T-cell (primary cell): ENCODE results near the gene RAB6B. TPM values are rescaled to one million over a fixed set of nuclear protein-coding genes. Genes with fewer than 3 reads are reported as not detected.

Experiments
- ATAC-seq, 4 experiments: fragments of 200-7000 bp in 3 of 4; fragments of 150-1000 bp in 1 of 4; cut with Tn5 transposase; replicated peaks in 1 of 4; 1 replicate in 3 of 4; 2 replicates in 1 of 4; pipeline ENCODE4 v1.10.0; 2021; ENCODE audit warnings: moderate library complexity in 3 of 4, mild to moderate bottlenecking in 2 of 4, moderate number of reproducible peaks in 1 of 4
- CTCF ChIA-PET, 2 donors: fragments of 300-600 bp; sonication (Branson Sonifier 250); formaldehyde crosslinking; loops; one replicate each; lab custom pipeline; 2022; ENCODE audit warnings: antibody characterized with exemption in 2 of 2; lab: Charles Lee
- POLR2A ChIA-PET, 2 donors: fragments of 300-600 bp; sonication (Branson Sonifier 250); formaldehyde crosslinking; loops; one replicate each; lab custom pipeline; 2022; ENCODE audit warnings: antibody characterized with exemption in 2 of 2; lab: Charles Lee
- DNase-seq, 35 experiments: peaks; one replicate each; pipeline versions ENCODE4 v3.0.0 to v3.0.0-alpha.2; 2013 to 2023
- H3K27ac ChIP-seq: one replicate; pipeline ENCODE4 v1.5.1; 2013; ENCODE audit warnings: low read length
- H3K27me3 ChIP-seq, 2 experiments: replicated peaks in 1 of 2; 1 replicate in 1 of 2; 2 replicates in 1 of 2; pipeline versions ENCODE4 v1.6.1 to v1.7.0; 2013; ENCODE audit warnings: low read length in 1 of 2, mixed read lengths in 1 of 2; ENCODE audit not compliant: control insufficient read depth in 2 of 2, insufficient read depth in 2 of 2; ENCODE audit errors: extremely low read depth in 1 of 2
- H3K36me3 ChIP-seq, 2 donors: 1 replicate in 1 of 2; 2 replicates in 1 of 2; pipeline versions ENCODE4 v1.6.1 to v1.7.0; 2013; ENCODE audit warnings: low read length in 1 of 2; ENCODE audit not compliant: control insufficient read depth in 2 of 2, insufficient read depth in 1 of 2; ENCODE audit errors: extremely low read depth in 1 of 2
- H3K4me1 ChIP-seq, 2 experiments: 1 replicate in 1 of 2; 2 replicates in 1 of 2; pipeline versions ENCODE4 v1.6.1 to v1.7.0; 2013; ENCODE audit warnings: low read length in 2 of 2, mixed read lengths in 1 of 2; ENCODE audit not compliant: insufficient read depth in 2 of 2, control insufficient read depth in 1 of 2; ENCODE audit errors: extremely low read depth in 1 of 2
- H3K4me3 ChIP-seq, 2 donors: 1 replicate in 1 of 2; 2 replicates in 1 of 2; pipeline versions ENCODE4 v1.5.1 to v1.7.0; 2013; ENCODE audit warnings: mild to moderate bottlenecking in 2 of 2, low read length in 1 of 2, moderate library complexity in 1 of 2; ENCODE audit not compliant: control insufficient read depth in 1 of 2; ENCODE audit errors: extremely low read depth in 1 of 2
- H3K9me3 ChIP-seq: 2 replicates; pipeline ENCODE4 v1.7.0; 2013
- H3K27ac Mint-ChIP-seq, 2 donors: one replicate each; pipeline ENCODE4 v1.8.0; 2020 to 2021; ENCODE audit warnings: mild to moderate bottlenecking in 2 of 2, mixed read lengths in 2 of 2
- H3K27me3 Mint-ChIP-seq, 2 donors: one replicate each; pipeline ENCODE4 v1.8.0; 2021 to 2022; ENCODE audit warnings: mixed read lengths in 2 of 2
- H3K36me3 Mint-ChIP-seq: one replicate; pipeline ENCODE4 v1.8.0; 2021; ENCODE audit warnings: mixed read lengths
- H3K4me1 Mint-ChIP-seq, 3 donors: one replicate each; pipeline ENCODE4 v1.8.0; 2020 to 2022; ENCODE audit warnings: mixed read lengths in 3 of 3, mild to moderate bottlenecking in 1 of 3
- H3K4me3 Mint-ChIP-seq, 3 donors: one replicate each; pipeline ENCODE4 v1.8.0; 2020 to 2022; ENCODE audit warnings: mild to moderate bottlenecking in 3 of 3, mixed read lengths in 3 of 3, moderate library complexity in 3 of 3
- H3K9me3 Mint-ChIP-seq, 3 donors: one replicate each; pipeline ENCODE4 v1.8.0; 2020 to 2022; ENCODE audit warnings: mixed read lengths in 3 of 3
- WGBS: methylation state at CpG from one replicate; pipeline ENCODE4 v1.1.5; 2013; ENCODE audit warnings: missing lambda C conversion rate; ENCODE audit not compliant: insufficient coverage; 5-methylcytosine and 5-hydroxymethylcytosine counted together
- total RNA-seq, 35 experiments: library from RNA in 6 of 35; stranded (reverse) in 6 of 35; fragments of 120-200 nt in 1 of 35; gene quantifications; one replicate each; pipeline versions ENCODE4 v1.2.1 to v1.2.4 and lab custom pipeline; 2013 to 2026

RAB6B gene
- total RNA-seq, 5 donors from 2014 or later (not counting 1 experiment from before 2014, with no cell fraction given), result 0.23 to 2.4 (median 0.76) TPM

- no peak for DNase-seq
- no peaks in the 10 kb centered on the region for H3K4me1 Mint-ChIP-seq
Measured at GRCh38 chr3:133779626-133780203, 116.0 kb downstream of the RAB6B start.

DNA sequence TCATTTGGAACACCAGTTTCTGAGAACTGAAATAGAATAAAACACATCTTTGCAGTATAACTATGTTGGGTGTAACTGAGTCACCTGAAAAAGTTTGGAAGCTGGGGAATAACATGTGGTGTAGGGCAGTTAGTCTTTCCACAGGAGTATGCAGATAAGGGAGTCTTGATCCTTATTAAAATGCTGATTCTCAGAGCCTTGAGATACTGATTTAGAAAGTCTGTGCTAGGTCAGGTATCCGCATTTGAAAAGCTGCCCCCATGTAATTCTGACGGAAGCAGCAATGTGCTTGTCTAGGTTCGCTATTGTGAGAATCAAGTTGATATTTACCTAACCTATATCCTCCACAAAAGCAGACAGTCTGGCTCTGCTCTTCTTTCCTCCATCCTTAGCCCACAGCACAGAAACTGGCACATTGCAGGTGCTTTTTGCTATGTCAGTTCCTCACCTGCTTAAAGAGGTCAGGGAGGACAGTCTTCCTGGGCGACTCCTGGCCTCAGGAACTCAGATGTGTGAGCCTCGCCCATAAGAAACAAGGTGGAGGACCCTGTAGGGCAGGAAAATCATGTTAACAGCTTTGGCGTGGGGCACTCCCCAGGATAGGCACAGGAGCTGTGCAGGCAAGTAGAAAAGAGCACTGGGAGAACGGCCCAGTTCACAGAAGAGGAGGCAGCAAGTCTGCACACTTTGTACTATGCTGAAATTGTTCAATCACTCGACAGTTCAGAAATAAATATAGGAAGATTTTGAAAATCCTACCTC, 117.7 kb downstream of the RAB6B start:
- DNase-seq (no peak), ATAC-seq (no peak)
- H3K36me3 Mint-ChIP-seq, result no peaks in the 10 kb centered on the region
- H3K4me3 Mint-ChIP-seq, result no peak overlapping the region
- CTCF ChIA-PET, result no interaction called here
- POLR2A ChIA-PET, result no interaction called here
- Histone ChIP-seq H3K27ac (no peak overlapping the region), H3K9me3 (no peaks in the 10 kb centered on the region), H3K4me1 (no peaks in the 10 kb centered on the region), H3K27me3 (peaks cover 0 to 18% of the 10 kb centered on the region in 2 experiments), H3K36me3 (no peaks in the 10 kb centered on the region), H3K4me3 (no peak overlapping the region)
- H3K27me3 Mint-ChIP-seq, result peaks cover 34 to 38% of the 10 kb centered on the region in 2 donors
- H3K27ac Mint-ChIP-seq, result no peak overlapping the region
- no peaks in the 10 kb centered on the region for H3K4me1 Mint-ChIP-seq
- 71% methylated on average over 5 of the region's 8 CpGs for WGBS
- no peaks in the 10 kb centered on the region for H3K9me3 Mint-ChIP-seq

More at GRCh38 chr3:133779626-133780203, 116.0 kb downstream of the RAB6B start:
- 60% methylated on average over 1 of the region's 4 CpGs for WGBS
- no peak overlapping the region for H3K4me3 Mint-ChIP-seq
- ATAC-seq, result no peak
- H3K9me3 Mint-ChIP-seq, result no peaks in the 10 kb centered on the region
- no peaks in the 10 kb centered on the region for H3K9me3 ChIP-seq
- H3K36me3 ChIP-seq, result no peaks in the 10 kb centered on the region
- no peaks in the 10 kb centered on the region for H3K36me3 Mint-ChIP-seq
- ChIA-PET POLR2A (no interaction called here), CTCF (no interaction called here)
- peaks cover 0 to 18% of the 10 kb centered on the region in 2 experiments for H3K27me3 ChIP-seq
- no peaks in the 10 kb centered on the region for H3K4me1 ChIP-seq
- peaks cover 33 to 34% of the 10 kb centered on the region in 2 donors for H3K27me3 Mint-ChIP-seq
- no peak overlapping the region for H3K27ac Mint-ChIP-seq
- no peak overlapping the region for H3K27ac ChIP-seq
- no peak overlapping the region for H3K4me3 ChIP-seq

DNA sequence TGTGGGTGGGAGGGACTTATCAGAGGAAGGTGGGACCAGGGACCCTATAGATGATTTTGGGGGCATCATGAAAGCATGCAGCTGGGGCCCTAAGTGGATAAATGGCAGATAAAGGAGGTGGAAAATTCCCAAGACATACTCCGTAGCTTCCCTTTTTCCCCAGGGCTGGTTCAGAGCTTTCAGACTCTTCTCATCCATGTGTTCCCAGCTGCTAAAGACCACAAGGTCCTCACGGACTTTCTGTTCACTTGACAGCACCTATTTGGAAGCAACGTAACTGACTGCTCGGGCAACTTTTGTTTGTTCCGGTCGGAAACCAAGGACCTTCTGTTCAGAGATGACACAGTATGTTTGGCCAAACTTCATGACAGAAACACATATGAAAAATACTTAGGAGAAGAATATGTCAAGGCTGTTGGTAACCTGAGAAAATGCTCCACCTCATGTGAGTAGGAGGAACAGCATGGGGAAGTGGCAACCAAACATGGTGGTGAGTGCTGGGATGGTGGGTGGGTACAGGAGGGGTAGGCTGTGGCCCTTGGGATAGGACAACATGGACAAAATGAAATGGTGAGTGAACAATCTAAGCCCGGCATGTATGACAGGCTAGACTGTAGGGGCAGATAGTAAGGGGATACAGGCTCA, 118.8 kb downstream of the RAB6B start:
- H3K27ac Mint-ChIP-seq, result no peak overlapping the region
- no peaks in the 10 kb centered on the region for H3K36me3 Mint-ChIP-seq
- no peak overlapping the region for H3K4me3 Mint-ChIP-seq
- H3K4me3 ChIP-seq, result no peak overlapping the region
- peaks cover 0 to 14% of the 10 kb centered on the region in 2 experiments for H3K27me3 ChIP-seq
- H3K27me3 Mint-ChIP-seq, result peaks cover 26 to 34% of the 10 kb centered on the region in 2 donors
- 92% methylated on average over 2 of the region's 7 CpGs for WGBS
- H3K4me1 ChIP-seq, result no peaks in the 10 kb centered on the region
- H3K9me3 Mint-ChIP-seq, result no peaks in the 10 kb centered on the region
- no peak for ATAC-seq
- no peak overlapping the region for H3K27ac ChIP-seq
- ChIA-PET POLR2A (no interaction called here), CTCF (no interaction called here)
- H3K36me3 ChIP-seq, result no peaks in the 10 kb centered on the region
- no peaks in the 10 kb centered on the region for H3K4me1 Mint-ChIP-seq
- H3K9me3 ChIP-seq, result no peaks in the 10 kb centered on the region
- DNase-seq, result no peak

DNA sequence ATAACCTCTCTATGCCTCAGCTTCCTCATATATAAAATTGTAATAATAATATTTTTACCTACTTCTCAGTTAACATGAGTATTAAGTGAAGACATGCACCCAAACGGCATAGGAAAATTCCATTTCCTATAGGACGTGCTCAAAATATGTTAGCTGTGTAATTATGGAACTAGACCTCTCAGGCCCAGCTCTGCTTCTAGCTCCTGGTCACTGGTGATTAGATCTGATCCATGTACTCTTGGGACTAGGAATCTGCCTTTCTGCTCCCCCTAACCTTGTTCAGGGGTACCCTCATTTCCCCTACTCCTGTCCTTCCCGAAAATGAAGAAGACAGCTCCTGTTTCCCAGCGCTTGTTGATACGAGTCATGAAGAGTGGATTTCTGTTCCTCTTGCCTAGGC, 119.8 kb downstream of the RAB6B start:
- no peak overlapping the region for H3K27ac Mint-ChIP-seq
- no peak for DNase-seq
- H3K4me3 Mint-ChIP-seq, result no peak overlapping the region
- Histone ChIP-seq H3K4me3 (no peak overlapping the region), H3K4me1 (no peaks in the 10 kb centered on the region), H3K9me3 (no peaks in the 10 kb centered on the region), H3K36me3 (no peaks in the 10 kb centered on the region), H3K27ac (no peak overlapping the region), H3K27me3 (peaks cover 0 to 11% of the 10 kb centered on the region in 2 experiments)
- POLR2A ChIA-PET, result no interaction called here
- no peaks in the 10 kb centered on the region for H3K9me3 Mint-ChIP-seq
- no peaks in the 10 kb centered on the region for H3K36me3 Mint-ChIP-seq
- no peaks in the 10 kb centered on the region for H3K4me1 Mint-ChIP-seq
- H3K27me3 Mint-ChIP-seq, result peaks cover 24 to 36% of the 10 kb centered on the region in 2 donors
- CTCF ChIA-PET, result interaction anchor here in 1 of 2 donors (0.6 kb wide), 1 partner anchor 255 kb away, joined by 3 read pairs; no protein-coding TSS in a partner anchor
- 100% methylated on average over 3 of the region's 5 CpGs for WGBS
- ATAC-seq, result no peak

GRCh38 chr3:133775309-133775708, 120.4 kb downstream of the RAB6B start:
- 88% methylated on average over 8 of the region's 9 CpGs for WGBS
- H3K27me3 Mint-ChIP-seq, result peaks cover 24 to 36% of the 10 kb centered on the region in 2 donors
- no peaks in the 10 kb centered on the region for H3K4me1 Mint-ChIP-seq

More at GRCh38 chr3:133775309-133775708, 120.4 kb downstream of the RAB6B start:
- no peak overlapping the region for H3K4me3 ChIP-seq
- POLR2A ChIA-PET, result no interaction called here
- DNase-seq (no peak), ATAC-seq (no peak)
- CTCF ChIA-PET, result no interaction called here
- no peaks in the 10 kb centered on the region for H3K9me3 ChIP-seq
- Mint-ChIP-seq H3K4me3 (no peak overlapping the region), H3K9me3 (no peaks in the 10 kb centered on the region), H3K36me3 (no peaks in the 10 kb centered on the region), H3K27ac (no peak overlapping the region)
- H3K36me3 ChIP-seq, result no peaks in the 10 kb centered on the region
- peaks cover 0 to 8% of the 10 kb centered on the region in 2 experiments for H3K27me3 ChIP-seq
- no peaks in the 10 kb centered on the region for H3K4me1 ChIP-seq
- H3K27ac ChIP-seq, result no peak overlapping the region
